IPS-NIHi7 (cell line): Measurements from ENCODE around the gene SULT4A1.
A peak's percentile ranks its signal among the peaks of the same experiment; 100 is the strongest.

ENCODE experiments used
- DNase-seq: peaks from one replicate; pipeline ENCODE4 v3.0.0; 2012; ENCODE audit warnings: mixed read lengths; ENCODE audit errors: extremely low spot score

Gene SULT4A1

DNA sequence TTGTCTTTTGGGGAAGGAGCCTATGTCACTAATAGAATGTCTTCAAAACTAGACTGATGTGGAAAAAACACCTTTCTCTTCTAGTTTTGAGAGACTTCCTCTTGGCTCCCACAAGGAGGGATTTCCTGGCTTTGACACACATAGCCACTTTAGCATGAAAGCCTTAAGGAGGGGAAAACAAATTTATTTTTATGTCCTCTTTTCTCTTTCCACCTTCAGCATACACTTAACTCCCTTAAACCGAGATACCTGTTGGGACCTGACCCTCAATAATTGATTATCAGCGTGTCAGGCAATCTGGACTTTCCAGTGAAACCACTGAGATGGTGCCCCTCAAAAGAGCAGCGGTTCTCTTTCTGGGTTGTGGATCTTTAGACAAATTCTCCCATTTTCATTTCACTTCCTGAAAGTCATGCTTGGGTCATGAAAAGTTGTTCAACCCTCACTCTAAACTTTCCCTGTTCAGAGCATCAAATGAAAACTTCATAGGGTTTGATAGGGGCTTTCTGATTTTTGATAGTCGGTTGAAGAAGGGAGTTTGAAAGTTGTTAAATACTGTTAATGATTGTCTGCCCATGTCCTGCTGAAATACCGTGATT lies 59.3 kb downstream of the SULT4A1 start:
- DNase-seq, result no peak

GRCh38 chr22:43800970-43801369 lies 61.3 kb downstream of the SULT4A1 start:
- no peak for DNase-seq

- DNase-seq, result no peak
Observed at GRCh38 chr22:43798492-43798891, 63.8 kb downstream of the SULT4A1 start.

DNA sequence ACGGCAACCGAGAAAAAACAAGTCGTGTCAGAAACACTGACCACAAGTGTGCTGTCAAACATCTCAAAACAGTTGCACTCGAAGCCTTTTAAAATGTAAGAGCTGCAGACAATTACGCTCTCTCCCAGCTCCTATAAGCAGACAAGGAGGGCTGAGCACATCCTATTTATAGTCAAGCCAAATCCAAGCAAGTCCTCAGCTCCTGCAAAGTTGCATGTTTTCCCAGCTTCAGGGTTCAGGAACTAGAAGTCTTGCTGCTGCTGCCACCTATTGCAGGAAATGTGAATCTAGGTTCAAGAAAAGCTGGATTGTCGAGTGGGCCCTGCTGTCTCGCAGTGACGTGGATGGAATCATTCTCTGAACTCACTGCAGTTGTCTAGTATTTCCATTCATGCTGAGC lies 65.7 kb downstream of the SULT4A1 start:
- peak; percentile 57 for DNase-seq

DNA sequence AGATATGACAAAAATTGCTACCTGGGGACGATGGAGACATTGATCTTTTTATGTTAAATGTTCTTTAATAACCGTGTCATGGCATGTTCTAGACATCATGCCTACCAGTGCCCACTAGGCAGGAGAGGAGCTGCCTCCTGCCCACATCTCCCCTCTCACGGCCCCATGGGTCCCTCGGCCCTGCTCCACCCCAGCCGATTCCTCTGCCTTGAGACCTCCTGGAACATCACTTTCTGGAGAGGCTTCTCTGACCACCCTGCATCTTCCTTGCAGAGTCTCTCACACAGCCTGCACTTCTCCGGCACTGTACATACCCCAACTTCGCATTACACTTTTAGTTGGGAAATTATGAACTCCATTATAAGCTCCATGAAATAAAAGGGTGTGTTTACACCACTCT lies 67.0 kb downstream of the SULT4A1 start:
- no peak for DNase-seq

- DNase-seq, result no peak
Observed at GRCh38 chr22:43792905-43793304, 69.4 kb downstream of the SULT4A1 start.

GRCh38 chr22:43789452-43789851 lies 72.9 kb downstream of the SULT4A1 start:
- no peak for DNase-seq

DNA sequence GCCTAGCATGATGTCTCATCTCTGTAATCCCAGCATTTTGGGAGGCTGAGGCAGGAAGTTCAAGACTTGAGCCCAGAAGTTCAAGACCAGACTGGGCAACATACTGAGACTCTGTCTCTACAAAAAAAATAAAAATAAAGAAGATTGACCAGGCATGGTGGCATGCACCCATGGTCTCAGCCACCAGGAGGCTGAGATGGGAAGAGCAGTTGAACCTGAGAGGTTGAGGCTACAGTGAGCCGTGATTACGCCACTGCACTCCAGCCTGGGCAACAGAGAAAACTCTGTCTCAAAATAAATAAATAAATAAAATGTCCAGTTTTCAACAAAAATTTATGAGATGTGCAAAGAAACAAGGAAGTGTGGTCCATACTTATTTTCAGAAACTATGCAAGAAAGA lies 78.5 kb downstream of the SULT4A1 start:
- DNase-seq, result no peak

DNA sequence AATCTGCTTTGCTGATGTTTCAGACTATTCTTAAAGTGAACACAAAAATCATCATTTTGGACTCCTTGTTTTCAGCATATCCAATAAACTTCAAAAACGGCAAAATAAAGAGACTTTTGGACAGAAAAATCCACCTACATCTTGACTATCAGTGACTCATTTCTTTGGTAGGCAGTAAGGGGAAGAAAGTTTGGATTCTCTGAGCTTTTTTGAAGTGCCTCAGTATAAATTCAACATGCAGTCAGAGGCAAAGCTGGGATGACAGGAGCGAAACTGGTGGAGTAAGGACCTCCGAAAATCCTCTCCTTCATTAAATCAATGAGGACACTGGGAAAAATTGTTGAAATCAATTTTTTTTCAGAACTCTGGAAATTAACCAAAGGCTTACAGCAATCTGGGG lies 79.9 kb downstream of the SULT4A1 start:
- DNase-seq, result no peak

DNA sequence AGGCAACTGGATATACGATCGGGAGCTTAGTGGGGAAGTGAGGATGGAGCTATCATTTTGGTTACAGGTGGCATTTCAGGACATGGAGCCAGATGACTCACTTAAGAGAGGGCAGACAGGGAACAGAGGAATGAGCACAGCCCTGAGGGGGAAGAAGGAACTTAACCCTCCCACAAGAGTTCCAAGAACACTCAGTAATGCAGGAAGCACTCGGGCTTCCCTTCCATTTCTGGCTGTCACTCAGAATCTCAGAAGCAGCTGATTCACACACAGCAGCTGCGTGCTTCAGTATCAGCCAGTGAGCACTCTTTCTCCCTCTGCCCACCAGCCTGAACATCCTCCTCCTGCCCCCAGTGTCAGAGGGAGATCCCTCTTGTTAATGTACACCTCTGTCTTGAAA lies 85.0 kb downstream of the SULT4A1 start:
- no peak for DNase-seq

DNA sequence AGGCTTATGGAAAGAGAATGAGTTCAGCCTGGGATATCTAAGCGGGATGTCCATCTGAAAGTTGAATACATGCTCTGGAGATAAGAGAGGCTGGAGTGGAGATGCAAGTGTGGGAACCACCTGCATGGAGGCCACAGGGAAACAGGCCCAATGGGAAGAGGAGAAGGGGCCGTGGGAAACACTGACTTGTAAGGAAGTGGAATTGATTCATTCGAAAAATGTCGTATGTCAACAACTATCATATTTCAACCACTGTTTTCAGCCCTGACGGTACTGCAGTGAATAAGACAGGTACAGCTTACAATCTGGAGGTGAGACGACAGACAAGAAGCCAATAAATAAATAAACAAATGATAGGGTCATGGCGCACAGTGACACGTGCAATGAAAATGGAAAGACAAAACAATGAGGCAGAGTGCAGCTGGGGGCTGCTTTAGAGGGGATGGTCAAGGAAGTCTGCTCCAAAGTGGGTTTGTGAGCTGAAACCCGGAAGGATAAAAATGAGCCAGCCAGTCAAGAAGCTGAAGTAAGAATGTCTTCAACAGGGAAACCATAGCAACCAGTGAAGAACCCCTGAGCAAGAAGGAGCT lies 86.1 kb downstream of the SULT4A1 start:
- no peak for DNase-seq
